Activated CD8-positive, alpha-beta memory T cell treated with anti-CD3 and anti-CD28 coated beads, Interleukin-2, amount 50 U/mL, for 4 hours (primary cell): ENCODE data around the gene OR1S1.
"Not testable (repeated sequence)": the region's sequence is repeated elsewhere in the genome, so short reads cannot be mapped to it uniquely, and the experiment has no call there.

ENCODE experiments used
- DNase-seq: peaks from one replicate; pipeline ENCODE4 v3.0.0-alpha.2; 2020

OR1S1 gene

GRCh38 chr11:58212420-58212819 is at the start of gene OR1S1:
Gene OR1S1 (plus strand): TSS chr11:58212720.
- not testable (repeated sequence) for DNase-seq

- DNase-seq = no peak
Measured at GRCh38 chr11:58164389-58164788, 48.1 kb upstream of the OR1S1 start.

GRCh38 chr11:58164990-58165389 is 47.5 kb upstream of the OR1S1 start:
- DNase-seq = no peak

- DNase-seq = no peak
Measured at GRCh38 chr11:58165504-58166106, 46.9 kb upstream of the OR1S1 start.

GRCh38 chr11:58177409-58178054 is 35.0 kb upstream of the OR1S1 start:
- no peak for DNase-seq

GRCh38 chr11:58178444-58178843 is 34.1 kb upstream of the OR1S1 start:
- DNase-seq = no peak

GRCh38 chr11:58179648-58180047 is 32.9 kb upstream of the OR1S1 start:
- DNase-seq = no peak

GRCh38 chr11:58186938-58187337 is 25.6 kb upstream of the OR1S1 start:
- no peak for DNase-seq

GRCh38 chr11:58188770-58189169 is 23.8 kb upstream of the OR1S1 start, which contains the start of gene OR9Q2:
Gene OR9Q2 (plus strand): TSS chr11:58189070. CDS start chr11:58190491, 1,421 bp downstream.
- DNase-seq = no peak

GRCh38 chr11:58192229-58192628 is 20.3 kb upstream of the OR1S1 start:
- no peak for DNase-seq

- no peak for DNase-seq
Measured at GRCh38 chr11:58193391-58193790, 19.1 kb upstream of the OR1S1 start.

GRCh38 chr11:58195939-58196338 is 16.6 kb upstream of the OR1S1 start:
- no peak for DNase-seq

GRCh38 chr11:58199271-58199670 is 13.2 kb upstream of the OR1S1 start:
- no peak for DNase-seq

GRCh38 chr11:58204042-58204441 is 8.5 kb upstream of the OR1S1 start, which contains the start of gene OR1S2:
Gene OR1S2 (minus strand): TSS chr11:58204142. CDS start chr11:58204142, 0 bp downstream.
- DNase-seq = no peak

- no peak for DNase-seq
Measured at GRCh38 chr11:58216476-58216875, 4.0 kb downstream of the OR1S1 start.

- no peak for DNase-seq
Measured at GRCh38 chr11:58222721-58223120, 10.2 kb downstream of the OR1S1 start.

GRCh38 chr11:58227956-58228615 is 15.6 kb downstream of the OR1S1 start:
- no peak for DNase-seq

GRCh38 chr11:58243954-58244353 is 31.4 kb downstream of the OR1S1 start:
- DNase-seq = no peak

GRCh38 chr11:58254936-58255335 is 42.4 kb downstream of the OR1S1 start:
- DNase-seq = no peak

- DNase-seq = no peak
Measured at GRCh38 chr11:58259983-58260382, 47.5 kb downstream of the OR1S1 start.
